GM21528 (cell line): ENCODE data around the gene ENTR1.

ENCODE experiments used
- ATAC-seq: cut with Tn5 transposase; IDR thresholded peaks from one replicate; pipeline ENCODE4 v1.9.1; 2021; ENCODE audit warnings: mild to moderate bottlenecking, moderate library complexity; ENCODE audit not compliant: unreplicated experiment, low FRiP score

Gene ENTR1

DNA sequence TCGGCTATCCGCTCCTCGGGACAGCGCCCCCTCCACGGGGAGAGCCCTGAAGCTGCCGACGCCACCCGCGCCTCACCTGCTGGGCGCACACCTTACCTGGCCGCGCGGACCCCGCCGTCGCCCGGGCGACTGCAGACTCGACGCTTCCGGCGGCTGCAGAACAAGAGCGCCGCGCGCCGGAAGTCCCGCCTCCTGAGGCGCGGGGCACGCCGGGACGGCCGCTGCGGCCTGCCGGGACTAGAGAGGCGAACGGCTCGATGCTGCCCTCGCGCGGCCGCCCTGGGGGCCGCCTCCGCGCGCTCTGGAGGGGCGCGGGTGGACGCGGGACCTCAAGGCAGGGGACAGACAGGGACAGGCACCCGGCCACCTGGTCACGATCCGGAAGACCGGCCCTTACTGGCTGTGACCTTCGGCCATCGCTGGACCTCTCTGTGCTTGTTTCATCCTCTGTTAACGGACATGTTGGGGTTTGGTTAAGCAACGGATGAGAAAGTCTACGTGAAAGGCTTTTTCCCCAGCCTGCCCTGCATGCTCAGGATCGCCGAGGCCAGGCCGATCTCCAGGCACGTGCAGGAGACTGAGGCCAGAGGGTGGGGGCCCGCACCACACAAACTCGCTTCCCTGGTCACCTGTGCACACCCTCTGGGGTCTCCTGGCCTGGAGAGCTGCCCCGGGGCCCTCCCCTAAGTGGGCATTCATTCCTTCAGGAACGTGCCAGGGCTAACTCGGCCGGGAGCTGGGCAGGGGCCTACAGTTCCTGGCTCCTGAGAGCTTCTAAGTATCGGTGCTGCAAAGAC lies 10.2 kb downstream of the ENTR1 start, which contains the start of gene SNAPC4:
Gene SNAPC4, minus strand, starts transcription at position 133 of the 797 bp plus-strand sequence. CDS start 1,742 bp downstream, outside the sequence.
- peak; percentile 58 for ATAC-seq

DNA sequence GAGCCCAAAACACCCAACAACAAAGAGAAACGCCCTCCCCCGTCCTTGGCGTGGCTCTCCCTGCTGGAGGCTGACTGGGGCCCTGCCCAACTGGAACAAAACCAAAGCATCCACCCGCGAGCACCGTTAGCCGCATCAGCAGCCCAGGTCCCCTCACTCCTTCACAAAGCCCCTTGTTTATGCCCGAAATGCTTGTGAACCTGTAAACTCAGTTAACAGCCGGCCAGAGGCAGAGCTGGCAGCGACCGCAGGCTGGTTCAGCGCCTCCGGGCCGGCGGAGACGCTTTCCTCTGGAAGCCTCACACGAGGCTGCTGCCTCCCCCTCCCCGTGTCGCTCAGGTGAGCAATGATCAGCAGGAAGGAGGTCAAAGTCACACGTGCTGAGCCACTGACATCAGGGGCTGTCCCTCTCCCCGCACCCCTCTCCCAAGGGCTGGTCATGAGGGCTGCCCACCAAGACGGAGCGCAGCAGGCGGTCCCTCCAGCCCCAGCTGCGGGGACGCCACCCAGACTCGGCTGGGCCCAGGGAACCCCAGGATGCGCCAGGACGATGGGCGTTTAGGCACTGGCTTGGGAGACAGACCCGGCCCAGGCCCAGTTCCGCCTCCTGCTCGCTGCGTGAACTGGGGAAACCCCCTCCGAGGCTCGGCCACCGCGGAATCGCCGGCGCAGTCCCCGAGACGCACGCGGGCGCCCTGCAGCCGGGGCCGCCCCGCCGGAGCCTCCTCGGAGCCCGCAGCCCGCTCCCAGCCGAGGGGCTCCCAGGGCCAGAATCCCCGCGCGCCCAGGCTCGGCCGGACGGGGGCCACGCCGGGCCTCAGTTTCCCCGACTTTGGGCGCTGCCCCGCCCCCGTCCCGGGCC lies 11.0 kb downstream of the ENTR1 start:
- ATAC-seq, result peak; percentile 18

DNA sequence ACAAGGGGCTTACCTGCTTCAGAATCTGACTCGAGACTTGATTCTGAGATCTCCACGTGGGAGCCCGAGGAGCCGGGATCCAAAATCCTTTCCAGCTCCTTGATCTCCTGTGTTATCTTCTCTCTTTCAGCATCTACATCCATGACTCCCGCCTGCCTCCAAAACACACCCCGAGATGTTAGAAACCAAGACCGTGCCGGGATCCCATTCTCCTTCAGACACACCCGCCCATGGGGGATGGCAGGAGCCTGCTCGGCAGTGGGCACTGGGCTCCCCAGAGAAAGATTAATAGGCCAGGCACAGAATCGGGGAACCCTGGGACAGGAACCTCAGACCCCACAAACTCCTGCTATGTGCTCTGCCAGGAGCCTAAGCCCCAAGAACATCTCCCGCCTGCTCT lies 12.1 kb downstream of the ENTR1 start:
- no peak for ATAC-seq

DNA sequence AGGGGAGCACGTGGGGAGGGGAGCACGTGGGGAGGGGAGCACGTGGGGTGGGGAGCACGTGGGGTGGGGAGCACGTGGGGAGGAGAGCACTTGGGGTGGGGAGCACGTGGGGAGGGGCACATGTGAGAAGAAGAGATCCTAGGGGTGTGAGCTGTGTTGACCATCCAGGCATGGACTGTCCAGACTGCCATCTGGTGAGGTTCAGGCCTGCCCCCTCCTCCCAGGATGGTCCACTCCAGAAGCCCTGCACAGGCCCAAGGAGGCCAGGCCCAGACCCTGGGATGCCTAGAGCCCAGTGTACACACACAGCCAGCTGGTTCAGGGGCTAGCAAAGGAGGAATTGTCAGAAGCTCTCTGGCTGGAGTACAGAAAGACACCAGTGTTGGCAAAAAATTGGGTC lies 12.8 kb downstream of the ENTR1 start:
- no peak for ATAC-seq

DNA sequence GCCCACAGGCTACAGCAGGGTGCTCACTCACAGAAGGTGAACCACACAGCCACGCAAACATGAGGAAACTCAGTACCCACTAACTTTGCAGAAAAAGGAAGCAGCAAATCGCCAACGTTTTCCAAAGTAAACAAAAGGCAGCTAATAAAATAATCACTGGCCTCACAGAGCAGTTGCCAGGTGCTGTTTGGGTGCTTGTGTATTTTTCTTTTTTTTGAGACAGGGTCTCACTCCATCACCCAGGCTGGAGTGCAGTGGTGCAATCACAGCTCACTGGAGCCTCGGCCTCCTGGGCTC lies 14.2 kb downstream of the ENTR1 start:
- no peak for ATAC-seq

DNA sequence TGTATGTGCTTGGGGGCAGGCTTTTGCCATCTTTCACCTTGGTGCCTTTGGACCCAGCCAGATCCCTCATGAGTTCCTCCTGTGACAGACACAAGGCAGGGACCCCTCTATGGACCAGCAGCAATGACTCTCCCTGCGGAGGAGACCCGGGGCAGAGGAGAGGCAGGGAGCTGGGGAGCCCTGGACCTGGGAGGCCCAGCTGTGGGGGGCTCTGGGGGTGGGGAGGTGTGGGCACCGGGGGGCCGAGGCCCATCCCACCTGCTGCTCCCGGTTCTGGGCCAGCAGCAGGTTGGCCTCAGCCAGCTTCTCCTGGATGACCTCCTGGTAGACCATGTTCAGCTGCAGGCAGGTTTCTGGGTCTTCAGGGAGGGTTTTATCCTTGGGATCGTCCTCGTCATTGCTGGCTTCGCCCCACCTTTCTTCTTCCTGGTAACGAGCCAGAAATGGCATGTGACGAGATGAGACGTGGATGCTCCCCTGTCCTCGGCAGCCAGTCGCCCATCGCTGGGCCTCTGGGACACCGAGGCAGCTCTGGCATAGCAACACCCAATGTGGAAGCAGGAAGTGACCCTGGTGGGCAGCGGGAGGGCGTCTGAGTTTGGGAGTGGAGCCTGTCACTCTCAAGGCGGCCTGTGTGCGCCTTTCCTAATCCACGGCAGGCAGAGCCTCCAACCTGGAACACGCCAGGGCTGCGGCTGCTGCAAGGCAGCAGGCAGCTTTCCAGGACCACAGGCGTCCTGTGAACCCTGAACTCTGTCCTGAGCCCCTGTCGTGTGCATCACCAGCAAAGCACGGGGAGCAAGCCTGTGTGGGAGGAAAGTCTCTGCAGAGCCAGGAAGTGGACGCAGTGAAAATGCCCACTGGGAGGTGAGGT lies 14.8 kb downstream of the ENTR1 start:
- no peak for ATAC-seq

DNA sequence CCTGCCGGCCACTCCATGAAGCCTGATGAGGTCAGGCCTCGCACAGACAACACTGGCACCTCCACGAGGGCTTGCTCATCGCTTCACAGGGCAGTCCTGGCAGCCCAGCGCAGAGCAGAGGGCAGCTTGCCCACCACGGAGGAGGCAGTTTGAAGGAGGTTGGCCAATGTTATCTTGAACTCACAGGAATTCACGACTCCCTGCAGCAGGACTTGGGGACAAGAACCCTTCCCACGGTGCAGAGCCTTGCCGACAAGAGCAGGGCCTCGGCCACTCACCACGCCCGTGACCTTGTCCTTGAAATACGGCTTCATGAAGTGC lies 15.4 kb downstream of the ENTR1 start:
- no peak for ATAC-seq

DNA sequence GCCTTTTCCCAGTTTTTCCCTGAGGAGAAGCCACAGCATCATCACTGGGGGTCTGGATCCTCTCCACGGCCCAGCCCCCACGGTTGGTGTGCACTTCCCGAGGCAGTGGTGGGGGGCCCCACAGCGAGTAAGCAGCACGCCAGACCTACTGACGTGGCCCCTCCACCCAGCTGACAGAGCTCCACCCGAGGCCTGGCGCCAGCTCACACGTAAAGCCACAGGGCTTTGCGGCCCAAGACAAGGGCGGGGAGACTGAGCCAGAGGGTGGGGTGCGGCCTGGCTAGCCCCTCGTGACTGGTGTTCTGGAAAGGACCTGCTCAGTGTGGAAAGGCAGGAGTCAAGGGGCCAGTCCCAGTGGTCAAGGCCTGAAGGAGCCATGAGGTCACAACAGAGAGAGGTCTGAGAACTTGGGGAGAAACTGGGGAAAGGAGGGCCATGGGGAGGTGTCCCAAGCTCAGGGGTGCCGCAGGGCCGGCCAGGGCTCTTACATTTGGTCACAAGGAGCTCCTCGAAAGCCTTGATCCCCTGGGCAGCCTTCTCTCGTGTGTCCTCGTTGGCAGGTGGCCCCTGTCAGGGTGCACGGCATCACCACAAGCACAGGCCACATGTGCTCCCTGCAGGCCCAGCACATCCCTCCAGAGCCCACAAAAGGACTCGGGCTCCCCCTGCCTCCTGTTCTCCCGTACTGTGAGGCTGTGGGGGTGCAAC lies 15.9 kb downstream of the ENTR1 start:
- ATAC-seq, result no peak

DNA sequence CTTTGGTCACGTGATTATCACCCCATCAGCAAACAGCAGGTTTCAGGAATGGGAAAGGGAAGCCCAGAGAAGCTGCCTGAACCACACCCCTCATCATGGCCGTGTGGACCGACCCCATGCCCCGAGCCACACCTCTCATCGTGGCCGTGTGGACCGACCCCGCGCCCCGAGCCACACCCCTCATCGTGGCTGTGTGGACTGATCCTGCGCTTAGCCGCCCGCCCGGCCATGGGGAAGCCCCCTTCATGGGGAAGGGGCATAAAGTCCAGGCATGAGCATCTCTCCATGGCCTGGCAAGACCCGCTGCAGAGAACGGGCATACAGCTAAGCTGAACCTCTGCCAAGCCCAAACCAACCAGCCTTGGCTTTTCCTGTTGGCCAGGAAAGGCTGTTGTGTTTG lies 16.9 kb downstream of the ENTR1 start:
- no peak for ATAC-seq

DNA sequence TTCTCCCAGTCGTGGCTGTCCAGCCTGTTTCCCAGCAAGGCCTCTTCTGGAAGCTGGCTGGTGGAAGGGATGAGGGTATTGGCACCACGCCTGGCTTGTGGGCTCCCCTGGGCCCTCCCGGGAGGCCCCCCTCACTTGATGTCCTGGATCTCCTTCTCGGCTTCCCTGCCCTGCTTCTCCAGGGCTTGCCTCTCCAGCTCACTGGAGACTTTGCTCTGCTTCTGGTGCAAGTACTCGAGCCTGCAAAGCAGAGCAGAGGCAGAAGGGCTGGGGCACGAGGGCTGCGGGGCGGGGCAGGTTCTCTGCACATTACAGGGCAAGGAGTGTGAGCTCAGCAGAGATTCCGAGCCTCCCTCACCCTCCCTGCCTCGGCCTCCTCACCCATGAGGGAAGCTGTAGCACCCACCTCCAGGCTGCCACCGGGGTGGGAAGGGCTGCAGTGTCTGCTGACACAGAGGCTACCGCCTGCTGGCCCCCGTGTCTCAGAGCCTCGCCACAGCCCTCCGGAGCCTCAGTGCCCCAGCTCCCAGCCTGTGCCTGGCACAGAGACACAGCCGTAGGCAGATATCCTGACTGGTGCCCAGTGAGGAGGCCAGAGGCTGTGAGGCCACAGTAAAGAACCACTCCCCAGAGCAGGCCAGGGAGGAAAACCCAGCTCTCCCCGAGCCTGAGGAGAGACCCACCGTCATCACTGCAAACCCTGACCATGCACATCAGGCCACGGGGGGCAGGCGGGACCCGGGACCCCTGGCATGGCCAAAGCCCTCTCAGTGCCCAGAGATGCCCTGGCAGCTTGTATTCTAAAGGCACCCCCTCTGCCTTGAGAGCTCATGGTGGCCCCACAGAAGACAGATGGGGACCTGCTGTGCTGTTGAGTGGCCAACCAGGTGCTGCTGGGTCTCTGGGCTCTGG lies 17.6 kb downstream of the ENTR1 start:
- no peak for ATAC-seq

DNA sequence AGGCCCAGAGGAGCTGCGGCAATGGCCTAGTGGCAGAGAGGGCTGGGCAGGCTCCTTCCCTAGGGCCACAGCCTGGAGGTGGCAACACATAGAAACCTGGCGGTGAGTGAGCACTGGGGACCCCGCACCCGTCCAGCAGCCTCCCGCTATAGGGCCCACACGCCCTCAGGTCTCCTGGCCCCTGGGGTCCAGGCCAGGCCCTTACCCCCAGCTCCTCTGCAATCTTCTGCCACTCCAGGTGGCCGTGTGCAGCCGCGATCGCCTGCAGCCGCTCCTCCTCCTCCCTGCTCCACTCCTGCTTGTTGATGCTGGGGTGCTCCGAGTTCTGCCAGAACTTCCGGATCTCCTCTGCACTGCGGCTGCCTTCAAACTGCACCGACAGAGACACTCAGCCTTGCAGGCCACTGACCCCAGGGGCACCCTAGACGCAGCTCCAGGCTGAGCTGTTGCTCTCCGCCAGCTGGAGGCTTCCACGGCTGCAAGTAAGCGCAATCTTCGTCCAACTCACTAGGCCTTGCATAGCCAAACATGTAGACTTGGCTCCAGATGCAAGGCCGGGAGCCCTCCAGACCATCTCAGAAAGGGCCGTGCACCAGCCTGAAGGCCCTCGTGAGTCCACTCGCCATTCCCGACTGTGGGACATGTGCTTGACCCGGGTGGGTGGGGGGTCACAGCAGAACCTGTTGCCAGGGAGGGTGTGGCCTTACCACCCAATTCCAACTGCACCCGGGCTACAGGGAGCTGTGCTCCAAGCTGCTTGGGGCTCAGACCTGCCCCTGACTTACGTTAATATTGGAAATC lies 18.5 kb downstream of the ENTR1 start:
- ATAC-seq, result no peak

DNA sequence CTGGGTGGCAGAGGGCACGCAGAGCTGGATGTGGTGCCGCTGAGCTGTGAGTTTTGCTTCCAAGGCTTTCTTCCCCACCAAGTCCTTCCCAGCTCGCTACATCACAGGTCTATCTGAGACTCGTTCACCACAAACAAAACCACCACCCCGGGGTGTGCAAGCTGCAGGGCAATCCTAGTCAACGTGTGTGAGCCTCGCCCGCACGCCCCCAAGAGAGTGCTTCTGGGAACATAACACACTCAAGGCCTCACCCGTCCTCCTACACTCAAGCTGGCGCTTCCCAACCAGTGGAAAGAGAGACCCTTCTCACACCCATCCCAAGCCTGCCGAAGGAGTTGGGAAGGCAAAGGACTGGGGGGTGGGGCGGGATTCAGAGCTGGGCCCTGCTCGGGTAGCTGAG lies 21.0 kb downstream of the ENTR1 start:
- ATAC-seq, result no peak

DNA sequence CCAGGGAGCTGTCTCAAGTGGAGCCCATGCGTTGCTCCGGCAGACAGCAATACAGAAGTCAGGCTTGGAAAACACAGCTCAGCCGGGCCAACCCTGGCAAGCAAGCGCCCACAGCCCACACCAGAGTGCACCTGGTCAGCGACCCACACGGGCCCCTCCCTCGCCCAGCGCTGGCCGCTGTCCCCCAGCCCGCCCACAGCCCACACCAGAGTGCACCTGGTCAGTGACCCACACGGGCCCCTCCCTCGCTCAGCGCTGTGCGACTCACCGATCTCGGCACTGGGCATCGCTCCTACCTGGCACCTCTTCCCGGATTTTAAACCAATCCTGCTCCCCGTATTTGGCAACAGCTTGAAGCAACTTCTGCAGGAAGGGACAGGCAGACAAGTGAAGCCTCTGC lies 23.2 kb downstream of the ENTR1 start:
- no peak for ATAC-seq

DNA sequence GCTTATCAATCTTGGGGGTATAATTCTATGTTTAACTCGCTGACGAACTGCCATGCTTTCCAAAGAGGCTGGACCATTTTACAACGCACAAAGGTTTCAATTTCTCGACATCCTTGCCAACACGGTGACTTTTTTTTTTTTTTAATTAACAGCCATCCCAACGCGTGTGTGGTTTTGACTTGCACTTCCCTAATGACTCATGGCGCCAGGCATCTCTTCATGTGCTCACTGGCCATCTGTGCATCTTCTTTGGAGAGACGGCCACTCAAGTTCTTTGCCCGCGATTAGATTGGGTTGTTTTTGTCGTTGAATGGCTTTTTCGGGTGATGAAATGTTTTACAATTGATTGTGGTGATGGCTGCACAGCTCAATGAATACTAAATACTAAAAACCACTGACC lies 24.4 kb downstream of the ENTR1 start:
- ATAC-seq, result no peak

DNA sequence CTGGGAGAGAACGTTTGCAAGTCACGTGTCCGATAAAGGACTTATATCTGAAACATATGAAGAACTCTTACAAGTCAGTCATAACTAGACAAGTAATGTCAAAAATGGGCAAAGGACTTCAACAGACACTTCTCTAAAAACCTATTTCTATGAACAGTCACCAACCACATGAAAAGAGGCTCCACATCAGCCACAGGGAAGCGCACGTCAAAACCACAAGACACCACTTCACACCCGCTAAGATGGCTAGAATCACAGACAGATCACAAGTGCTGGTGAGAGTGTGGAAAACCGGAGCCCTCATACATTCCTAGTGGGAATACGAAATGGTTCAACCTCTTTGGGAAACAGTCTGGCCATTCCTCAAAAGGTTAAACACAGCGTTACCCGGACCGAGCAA lies 25.4 kb downstream of the ENTR1 start:
- ATAC-seq, result no peak

DNA sequence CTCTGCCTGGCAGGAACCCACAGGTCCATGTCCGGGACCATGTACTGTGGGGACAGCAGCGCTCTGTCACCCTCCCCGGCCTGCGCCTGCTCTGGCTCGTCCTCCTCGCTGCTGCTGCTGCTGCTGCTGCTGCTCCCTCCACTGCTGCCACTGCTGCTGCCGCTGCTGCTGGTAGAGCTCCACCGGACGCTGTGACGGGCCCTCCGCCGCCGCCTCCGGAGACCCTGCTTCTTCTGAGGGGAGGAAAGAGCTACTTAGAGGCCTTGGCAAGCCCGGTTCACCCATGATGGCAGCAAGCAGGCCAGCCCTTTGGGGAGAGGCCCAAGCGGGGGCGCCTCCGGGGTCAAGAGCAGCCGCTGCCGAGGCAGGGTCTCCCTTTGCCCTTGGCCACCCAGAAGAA lies 27.0 kb downstream of the ENTR1 start:
- ATAC-seq, result no peak

DNA sequence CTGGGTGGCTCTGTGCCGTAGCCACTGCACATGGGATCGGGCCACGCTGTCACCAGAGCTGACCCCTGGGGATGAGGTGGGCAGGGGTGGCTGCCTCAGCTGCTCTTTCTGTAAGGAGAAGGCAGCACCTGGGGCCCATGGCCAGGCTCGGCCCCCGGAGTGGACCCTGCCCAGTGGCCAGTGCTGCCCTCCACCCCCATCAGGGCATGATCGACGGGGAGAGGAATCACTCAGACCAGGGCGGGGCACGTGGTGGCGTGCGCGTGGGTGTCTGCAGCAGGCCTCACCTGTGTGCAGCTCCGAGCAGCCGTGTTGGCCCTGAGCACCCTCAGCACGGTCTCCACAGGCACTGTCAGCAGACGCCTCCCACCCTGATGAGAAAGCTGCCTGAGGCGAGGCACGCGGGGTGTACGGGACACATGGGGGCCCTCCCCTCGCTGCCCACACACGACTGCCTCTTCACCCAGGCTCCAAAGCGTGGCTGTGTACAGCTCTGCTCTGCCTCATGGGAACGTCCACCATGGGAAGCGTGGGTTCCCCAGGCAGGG lies 28.4 kb downstream of the ENTR1 start:
- ATAC-seq, result no peak

DNA sequence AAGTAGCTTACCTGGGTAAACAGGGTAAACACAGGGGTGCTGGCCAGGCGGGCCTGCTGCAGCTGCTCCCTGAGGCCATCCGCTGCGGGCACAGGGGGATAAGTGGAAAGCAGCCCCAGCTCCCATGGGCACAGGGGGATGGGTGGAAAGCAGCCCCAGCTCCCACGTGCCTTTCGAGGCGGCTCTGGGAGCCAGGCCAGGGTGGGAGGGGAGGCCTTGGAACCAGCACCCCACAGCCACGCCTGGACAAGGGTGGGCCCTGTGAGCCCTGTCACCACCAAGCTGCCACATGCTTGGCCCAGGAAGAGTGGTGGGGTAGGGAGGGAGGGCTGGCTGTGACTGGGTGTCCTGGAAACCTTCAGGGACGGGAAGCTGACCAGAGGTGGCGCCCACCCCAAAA lies 29.1 kb downstream of the ENTR1 start:
- no peak for ATAC-seq
